Fibroblast of villous mesenchyme (primary cell): Measurements from ENCODE around the gene CFAP97D1. TPM values are rescaled to one million over a fixed set of nuclear protein-coding genes. Genes with fewer than 3 reads are reported as not detected.

Experiments
- DNase-seq: peaks from one replicate; pipeline ENCODE4 v3.0.0-alpha.2; 2010; ENCODE audit warnings: low read depth
- H3K4me3 ChIP-seq: 2 replicates; pipeline ENCODE4 v1.5.1; 2011; ENCODE audit warnings: low read depth, mild to moderate bottlenecking, low read length
- total RNA-seq: library from RNA; depleted of rRNA; stranded (reverse); fragments of >200 nt; gene quantifications from 2 replicates; pipeline ENCODE4 v1.2.3, GENCODE V29; 2012
- TF ChIP-seq, protein P1 (sequence below): IDR thresholded peaks from 2 replicates; pipeline ENCODE4 v1.5.1; 2012; ENCODE audit warnings: low read depth, mild to moderate bottlenecking, low read length; ENCODE audit not compliant: insufficient read depth

Gene CFAP97D1
- total RNA-seq, 1 donor = not detected

DNA sequence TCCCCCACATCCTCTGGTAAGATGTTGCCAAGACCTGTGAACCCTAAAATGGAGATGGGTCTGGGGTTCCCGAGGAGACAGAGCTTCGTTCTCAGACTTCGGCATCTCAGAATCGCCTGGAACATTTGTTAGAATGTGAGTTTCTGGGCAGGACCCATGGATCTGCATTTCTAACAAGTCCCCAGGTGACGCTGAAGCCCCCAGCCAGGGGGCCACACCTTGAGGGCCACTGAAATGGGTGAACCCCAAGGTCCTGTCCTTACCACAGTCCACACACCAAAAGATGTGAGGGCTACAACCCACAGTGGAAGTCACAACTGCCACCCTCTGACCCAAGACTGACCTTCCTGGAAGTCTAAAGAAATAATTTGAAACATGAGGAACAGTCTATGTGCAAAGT, 38.7 kb downstream of the CFAP97D1 start:
- TF ChIP-seq, protein P1, sequence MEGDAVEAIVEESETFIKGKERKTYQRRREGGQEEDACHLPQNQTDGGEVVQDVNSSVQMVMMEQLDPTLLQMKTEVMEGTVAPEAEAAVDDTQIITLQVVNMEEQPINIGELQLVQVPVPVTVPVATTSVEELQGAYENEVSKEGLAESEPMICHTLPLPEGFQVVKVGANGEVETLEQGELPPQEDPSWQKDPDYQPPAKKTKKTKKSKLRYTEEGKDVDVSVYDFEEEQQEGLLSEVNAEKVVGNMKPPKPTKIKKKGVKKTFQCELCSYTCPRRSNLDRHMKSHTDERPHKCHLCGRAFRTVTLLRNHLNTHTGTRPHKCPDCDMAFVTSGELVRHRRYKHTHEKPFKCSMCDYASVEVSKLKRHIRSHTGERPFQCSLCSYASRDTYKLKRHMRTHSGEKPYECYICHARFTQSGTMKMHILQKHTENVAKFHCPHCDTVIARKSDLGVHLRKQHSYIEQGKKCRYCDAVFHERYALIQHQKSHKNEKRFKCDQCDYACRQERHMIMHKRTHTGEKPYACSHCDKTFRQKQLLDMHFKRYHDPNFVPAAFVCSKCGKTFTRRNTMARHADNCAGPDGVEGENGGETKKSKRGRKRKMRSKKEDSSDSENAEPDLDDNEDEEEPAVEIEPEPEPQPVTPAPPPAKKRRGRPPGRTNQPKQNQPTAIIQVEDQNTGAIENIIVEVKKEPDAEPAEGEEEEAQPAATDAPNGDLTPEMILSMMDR = no peak
- DNase-seq = no peak
- H3K4me3 ChIP-seq = no peak overlapping the region

DNA sequence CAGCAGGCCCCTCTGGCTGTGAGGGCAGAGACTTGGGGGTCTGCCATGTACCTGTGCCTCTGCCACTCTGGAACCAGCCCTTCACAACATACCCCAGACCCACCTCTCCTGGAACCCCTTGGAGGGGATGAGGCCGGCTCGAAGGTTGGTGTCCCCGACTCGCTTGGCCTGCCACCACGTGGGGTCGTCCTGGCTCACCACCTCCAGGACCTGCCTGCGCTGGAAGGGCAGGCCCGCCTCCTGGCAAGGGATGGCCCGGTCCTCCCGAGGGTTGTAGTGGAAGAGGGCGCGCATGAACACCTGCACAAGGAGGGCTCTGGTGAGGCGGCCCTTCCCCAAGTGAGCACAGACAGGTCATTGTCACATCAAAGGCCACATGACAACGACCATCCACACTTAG, 40.5 kb downstream of the CFAP97D1 start:
- DNase-seq = no peak
- TF ChIP-seq, protein P1 = no peak
- no peak overlapping the region for H3K4me3 ChIP-seq

DNA sequence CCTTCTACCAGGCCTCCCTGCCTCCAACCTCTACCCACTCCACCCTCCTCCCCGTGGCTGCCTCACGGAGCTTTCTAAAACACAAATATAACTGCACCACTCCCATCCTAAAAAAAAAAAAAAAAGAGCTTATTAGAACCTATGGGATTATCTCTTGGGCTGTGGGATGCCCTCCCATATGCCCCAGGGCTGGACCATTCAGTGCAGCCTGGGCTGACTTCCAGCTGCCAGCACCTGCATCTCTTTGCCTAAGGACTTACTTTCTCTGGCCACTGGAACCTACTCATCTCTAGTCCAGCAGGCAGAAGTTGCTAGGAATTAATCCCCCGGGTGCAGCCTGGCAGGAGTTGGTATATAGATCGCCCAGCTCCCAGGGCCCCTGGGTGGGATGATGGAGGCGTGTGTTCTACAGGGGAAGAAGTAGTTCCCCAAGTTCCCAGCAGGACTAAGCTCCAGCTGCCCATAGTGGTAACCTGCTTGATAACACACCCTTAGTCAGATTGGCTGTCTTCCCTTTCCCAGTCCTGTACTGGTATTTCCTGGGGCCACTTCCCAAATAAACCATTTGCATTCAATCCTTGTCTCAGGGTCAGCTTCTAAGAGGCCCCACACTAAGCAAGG, 42.4 kb downstream of the CFAP97D1 start:
- DNase-seq = no peak
- H3K4me3 ChIP-seq = no peak overlapping the region
- TF ChIP-seq, protein P1 = no peak

DNA sequence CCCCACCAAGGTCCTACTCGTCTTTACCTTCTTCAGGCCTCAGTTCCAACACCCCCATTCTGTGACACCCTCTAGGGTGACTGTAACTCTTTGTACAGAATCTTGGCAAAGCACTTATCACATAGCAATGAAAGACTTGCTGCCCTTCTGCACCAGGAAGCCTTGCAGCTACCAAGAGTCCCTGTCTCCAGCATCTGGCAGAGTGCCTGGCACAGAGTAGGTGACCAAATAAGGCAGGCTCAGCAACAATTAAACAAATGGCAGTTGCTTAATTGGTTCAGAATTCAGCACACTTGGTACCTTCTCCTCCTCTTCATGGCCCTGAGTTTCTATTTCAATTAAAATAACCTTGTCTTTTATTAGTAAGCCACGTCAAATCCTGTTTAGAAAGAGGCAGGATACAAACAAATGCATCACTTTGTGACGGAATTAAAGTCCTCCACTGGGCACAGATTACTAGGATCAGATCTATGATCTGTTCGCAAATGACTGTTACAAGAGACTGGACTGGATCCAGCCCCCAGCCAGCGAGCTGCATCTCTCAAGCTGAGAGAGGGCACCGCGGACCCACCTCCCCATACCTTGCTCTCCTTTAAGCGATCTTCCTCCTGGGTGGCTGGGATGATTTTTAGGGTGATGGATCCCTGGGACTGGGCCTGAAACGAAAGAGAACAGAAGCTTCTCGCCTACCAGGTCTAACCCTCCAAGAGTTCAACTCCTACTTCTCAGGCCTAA, 43.3 kb downstream of the CFAP97D1 start:
- no peak for DNase-seq
- no peak overlapping the region for H3K4me3 ChIP-seq
- TF ChIP-seq, protein P1 = no peak

DNA sequence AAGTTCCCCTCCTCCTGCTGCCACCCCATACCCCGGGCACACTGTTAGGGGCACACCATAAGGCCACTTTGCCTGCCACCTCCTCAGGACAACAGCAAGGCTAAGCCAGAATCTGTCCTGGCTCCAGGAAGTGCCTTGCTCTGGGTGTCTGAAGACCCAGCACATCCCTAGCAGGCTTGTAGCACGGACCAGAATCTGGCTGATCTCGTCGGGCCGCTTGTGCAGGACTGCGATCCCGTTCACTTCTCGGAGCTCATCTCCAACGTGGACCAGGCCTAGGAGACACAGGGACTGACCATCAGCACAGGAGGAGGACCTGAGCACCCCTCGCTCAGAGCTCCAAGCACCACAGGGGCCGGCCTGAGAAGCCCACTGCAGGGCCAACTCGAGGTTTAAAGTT, 45.3 kb downstream of the CFAP97D1 start:
- no peak overlapping the region for H3K4me3 ChIP-seq
- TF ChIP-seq, protein P1 = no peak
- DNase-seq = no peak

DNA sequence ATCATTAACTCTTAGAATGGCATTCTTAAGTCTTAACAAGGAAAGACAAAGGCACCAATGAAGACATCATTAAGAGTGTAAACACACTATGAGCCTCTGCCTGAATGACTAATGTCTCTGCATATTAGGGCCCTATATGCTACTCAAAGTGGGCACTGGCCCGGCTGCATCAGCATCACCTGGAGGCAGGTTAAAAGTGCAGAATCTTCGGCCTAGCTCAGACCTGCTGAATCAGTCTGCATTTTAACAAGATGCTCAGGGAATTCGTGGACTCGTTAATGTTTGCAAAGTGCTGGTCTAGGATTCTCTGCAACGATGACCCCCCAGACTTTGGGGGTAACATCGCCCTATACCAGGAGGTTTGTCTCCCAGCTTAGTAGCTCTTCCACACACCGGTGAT, 46.0 kb downstream of the CFAP97D1 start:
- H3K4me3 ChIP-seq = no peak overlapping the region
- DNase-seq = no peak
- TF ChIP-seq, protein P1 = no peak
